OCI-LY7 (cell line): ENCODE data around the gene SBF2. TPM values are rescaled to one million over a fixed set of nuclear protein-coding genes. Genes with fewer than 3 reads are reported as not detected.

Source experiments
- BruUV-seq: library from RNA; stranded (reverse); fragments of 400-500 nt; replicated peaks from 2 replicates; lab custom pipeline; 2021; lab: Mats Ljungman, UMichigan
- CTCF ChIA-PET: fragments of 300-600 bp; sonication (Branson Sonifier 250); formaldehyde crosslinking; loops from one replicate; lab custom pipeline; 2022; ENCODE audit warnings: antibody characterized with exemption; ENCODE audit not compliant: unreplicated experiment; lab: Charles Lee
- POLR2A ChIA-PET: fragments of 300-600 bp; sonication (Branson Sonifier 250); formaldehyde crosslinking; loops from one replicate; lab custom pipeline; 2022; ENCODE audit warnings: antibody characterized with exemption; lab: Charles Lee
- DNase-seq: peaks from one replicate; pipeline ENCODE4 v3.0.0-alpha.2; 2015; ENCODE audit warnings: low spot score
- H2AFZ ChIP-seq: fragments of 200-600 bp; sonication (generic), shearing (Covaris generic); 2 replicates; pipeline ENCODE4 v1.6.1; 2014; ENCODE audit warnings: mild to moderate bottlenecking, antibody characterized with exemption, low read length, moderate library complexity
- H3K27ac ChIP-seq: fragments of 200-600 bp; sonication (generic); 2 replicates; pipeline ENCODE4 v1.5.1; 2014; ENCODE audit warnings: mixed run types, low read depth, mild to moderate bottlenecking, moderate library complexity, low read length, inconsistent platforms; ENCODE audit not compliant: poor library complexity, severe bottlenecking
- H3K36me3 ChIP-seq: fragments of 200-600 bp; sonication (generic); 2 replicates; pipeline ENCODE4 v1.6.1; 2014; ENCODE audit warnings: mild to moderate bottlenecking, antibody characterized with exemption, low read length, moderate library complexity, mixed read lengths; ENCODE audit not compliant: insufficient read depth
- H3K4me1 ChIP-seq: fragments of 200-600 bp; sonication (generic); 2 replicates; pipeline ENCODE4 v1.5.1; 2014; ENCODE audit warnings: mild to moderate bottlenecking, low read length; ENCODE audit not compliant: insufficient read depth, poor library complexity, severe bottlenecking
- H3K4me2 ChIP-seq: fragments of 200-600 bp; sonication (generic); 2 replicates; pipeline ENCODE4 v1.6.1; 2014; ENCODE audit warnings: mild to moderate bottlenecking, low read length
- H3K4me3 ChIP-seq: fragments of 200-600 bp; sonication (generic); 2 replicates; pipeline ENCODE4 v1.5.1; 2014; ENCODE audit warnings: mild to moderate bottlenecking, low read depth, low read length; ENCODE audit not compliant: poor library complexity, severe bottlenecking
- H3K79me2 ChIP-seq: fragments of 200-600 bp; sonication (generic); 2 replicates; pipeline ENCODE4 v1.6.1; 2016; ENCODE audit warnings: low read depth, mild to moderate bottlenecking, low read length, moderate library complexity, mixed read lengths; ENCODE audit not compliant: insufficient read depth
- H3K9me2 ChIP-seq: fragments of 200-600 bp; sonication (generic); 2 replicates; pipeline ENCODE4 v1.6.1; 2016; ENCODE audit warnings: mild to moderate bottlenecking, low read length, mixed read lengths; ENCODE audit not compliant: insufficient read depth
- H3K9me3 ChIP-seq: fragments of 200-600 bp; sonication (generic); 2 replicates; pipeline ENCODE4 v1.6.1; 2014; ENCODE audit warnings: mild to moderate bottlenecking, mixed run types, low read length, mixed read lengths
- H4K20me1 ChIP-seq: fragments of 200-600 bp; sonication (generic); 2 replicates; pipeline ENCODE4 v1.6.1; 2014; ENCODE audit warnings: mild to moderate bottlenecking, antibody characterized with exemption, low read length, moderate library complexity, mixed read lengths; ENCODE audit not compliant: insufficient read depth
- CTCF ChIP-seq: fragments of 200-600 bp; sonication (generic); conservative IDR thresholded peaks from 2 replicates; pipeline ENCODE4 v1.5.1; 2014; ENCODE audit warnings: mild to moderate bottlenecking, antibody characterized with exemption, low read length, moderate library complexity, mixed read lengths
- EZH2phosphoT487 ChIP-seq: fragments of 200-600 bp; sonication (generic); IDR thresholded peaks from 2 replicates; pipeline ENCODE4 v1.6.1; 2018; ENCODE audit warnings: low read depth, borderline replicate concordance, mild to moderate bottlenecking, mixed run types, antibody characterized with exemption, low read length, moderate library complexity, mixed read lengths
- intact Hi-C: fragments of 100-400 bp; cut with micrococcal nuclease; formaldehyde crosslinking; loops from one replicate; pipeline ENCODE4 v1.10.0; 2022; ENCODE audit not compliant: unreplicated experiment
- total RNA-seq, 2 experiments: library from RNA; depleted of rRNA in 1 of 2; stranded (reverse); fragments of >200 nt in 1 of 2; shearing (Covaris generic) in 1 of 2; gene quantifications; 2 replicates each; pipeline ENCODE4 v1.2.3, GENCODE V29; 2014 to 2022

SBF2 gene
- total RNA-seq, 2 experiments from 2014 or later = 12.9 to 14.3 TPM

- Histone ChIP-seq H3K79me2 (no peaks in the 10 kb centered on the region), H3K4me1 (no peaks in the 10 kb centered on the region), H3K9me3 (no peaks in the 10 kb centered on the region), H3K27ac (no peak overlapping the region), H3K4me3 (no peak overlapping the region), H4K20me1 (no peaks in the 10 kb centered on the region), H3K4me2 (no peak overlapping the region), H3K9me2 (no peaks in the 10 kb centered on the region), H2AFZ (no peak overlapping the region), H3K36me3 (no peaks in the 10 kb centered on the region)
- intact Hi-C loops = no loop called here
- POLR2A ChIA-PET = interaction anchor here (1.1 kb wide), 1 partner anchor 452 kb away, joined by 3 read pairs; no protein-coding TSS in a partner anchor
- TF ChIP-seq CTCF (no peak), EZH2phosphoT487 (no peak)
- BruUV-seq = no TSS peak
- CTCF ChIA-PET = no interaction called here
- no peak for DNase-seq
Measured at GRCh38 chr11:9875399-9875798, 418.6 kb downstream of the SBF2 start.

- H3K9me3 ChIP-seq = no peaks in the 10 kb centered on the region
Measured at GRCh38 chr11:9874466-9874865, 419.6 kb downstream of the SBF2 start.

More at GRCh38 chr11:9874466-9874865, 419.6 kb downstream of the SBF2 start:
- Histone ChIP-seq H3K36me3 (no peaks in the 10 kb centered on the region), H3K4me3 (no peak overlapping the region), H3K27ac (no peak overlapping the region), H4K20me1 (no peaks in the 10 kb centered on the region), H3K9me2 (no peaks in the 10 kb centered on the region), H3K4me1 (no peaks in the 10 kb centered on the region), H3K4me2 (no peak overlapping the region), H3K79me2 (no peaks in the 10 kb centered on the region), H2AFZ (no peak overlapping the region)
- POLR2A ChIA-PET = interaction anchor here (1.1 to 1.3 kb wide), 2 partner anchors 24 to 451 kb away, joined by 3 to 5 read pairs; no protein-coding TSS in a partner anchor
- intact Hi-C loops = no loop called here
- no peak for TF ChIP-seq CTCF
- TF ChIP-seq EZH2phosphoT487 = no peak
- no TSS peak for BruUV-seq
- CTCF ChIA-PET = no interaction called here
- no peak for DNase-seq
